ENCODE results near the gene SPATA2L.

Gene SPATA2L

DNA sequence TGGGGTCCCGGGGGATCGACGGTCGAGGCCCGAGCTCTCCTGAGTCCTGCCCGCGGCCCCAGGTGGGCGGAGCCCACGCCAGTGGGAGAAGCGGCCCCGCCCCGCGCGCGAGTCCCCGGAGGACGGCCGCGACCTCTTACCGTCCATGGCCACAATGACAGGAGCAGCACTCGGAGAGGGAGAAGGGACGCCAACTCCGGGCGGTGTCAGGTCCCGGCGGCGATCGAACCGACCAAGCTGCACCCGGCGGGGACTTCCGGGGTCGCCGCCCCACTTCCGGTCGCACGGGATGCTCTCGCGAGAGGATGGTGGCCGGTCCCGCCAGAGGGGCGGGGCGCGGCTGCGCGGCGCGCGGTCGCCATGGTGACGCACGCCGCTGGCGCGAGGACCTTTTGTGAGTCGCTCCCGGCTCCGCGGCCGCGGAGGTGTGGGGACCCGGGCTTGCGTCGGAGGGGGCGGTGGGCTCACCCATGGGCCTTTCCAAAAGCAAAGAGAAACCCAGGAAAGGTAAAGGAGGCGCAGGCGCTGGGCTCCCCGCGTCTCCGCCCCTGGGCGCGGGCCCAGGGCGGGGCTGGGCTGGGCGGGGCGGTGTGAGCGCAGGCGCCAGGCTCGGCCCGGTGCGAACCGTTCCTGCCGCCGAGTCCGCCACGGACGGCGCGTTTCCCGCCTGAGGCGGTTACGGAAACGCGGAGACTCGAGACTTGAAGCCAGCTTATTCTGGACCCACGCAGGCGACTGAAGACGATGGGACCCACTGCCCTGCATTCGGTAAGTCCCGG lies 43.9 kb downstream of the SPATA2L start, which contains the start of the genes CHMP1A and SPATA33:
TSS of gene CHMP1A (minus strand) at position 267 of the 779 bp plus-strand sequence. CDS start at position 147, 120 bp downstream.
TSS of gene SPATA33 (plus strand) at position 395 of the 779 bp plus-strand sequence. CDS start at position 471, 76 bp downstream.
- no peak within 1 kb of the TSS for H3K27ac ChIP-seq (ENCODE audit: low read length)
- no peaks in the 10 kb centered on the region for H3K27me3 ChIP-seq (ENCODE audit: control insufficient read depth, insufficient read depth, low read length)
- peak within 1 kb of the TSS; percentile 87 for H3K4me3 ChIP-seq (ENCODE audit: low read length)
- peaks cover 13% of the 10 kb centered on the region for H3K36me3 ChIP-seq (ENCODE audit: control insufficient read depth, low read depth, low read length)
- peak within 1 kb of the TSS; percentile 81 for H3K9ac ChIP-seq (ENCODE audit: low read length)
- no peaks in the 10 kb centered on the region for H3K9me3 ChIP-seq (ENCODE audit: control insufficient read depth, low read depth, low read length)
- H3K4me1 ChIP-seq (ENCODE audit: control insufficient read depth, low read depth, low read length), result peaks cover 5% of the 10 kb centered on the region

DNA sequence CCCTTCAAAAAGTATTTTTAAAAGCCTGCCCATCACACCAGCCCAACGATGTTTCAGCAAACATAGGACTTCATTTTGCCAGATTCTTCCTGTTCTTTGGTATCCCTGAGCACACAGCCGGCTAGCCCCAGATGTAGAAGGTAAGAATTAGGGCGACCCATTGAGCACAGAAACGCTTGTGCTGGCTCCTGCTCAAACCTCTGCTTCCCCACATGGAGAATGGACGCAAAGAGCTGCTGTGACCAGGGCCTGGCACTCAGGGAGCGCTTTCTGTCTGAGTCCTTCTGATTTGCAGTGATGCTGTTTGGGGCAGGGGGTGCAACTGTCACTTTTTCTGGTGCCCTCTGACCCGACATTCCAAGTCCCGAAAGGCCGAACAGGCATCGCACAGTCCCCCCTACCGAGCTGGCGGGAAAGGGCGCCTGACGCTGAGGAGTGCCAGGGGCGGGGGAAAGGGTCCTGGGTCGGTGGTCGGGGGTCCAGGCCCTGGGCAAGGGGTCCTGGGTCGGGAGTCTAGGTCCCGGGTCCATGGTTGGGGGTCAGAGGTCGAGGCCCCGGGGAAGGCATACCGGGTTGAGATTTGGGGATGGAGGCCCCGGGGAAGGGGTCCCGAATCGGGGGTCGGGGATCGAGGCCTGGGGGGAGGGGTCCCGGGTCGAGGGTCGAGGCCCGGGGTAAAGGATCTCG lies 44.9 kb downstream of the SPATA2L start:
- Histone ChIP-seq H3K9ac (ENCODE audit: low read length) (peak overlapping the region; percentile 81), H3K27ac (ENCODE audit: low read length) (no peak overlapping the region), H3K27me3 (ENCODE audit: control insufficient read depth, insufficient read depth, low read length) (no peaks in the 10 kb centered on the region), H3K9me3 (ENCODE audit: control insufficient read depth, low read depth, low read length) (no peaks in the 10 kb centered on the region), H3K4me3 (ENCODE audit: low read length) (peak overlapping the region; percentile 87), H3K36me3 (ENCODE audit: control insufficient read depth, low read depth, low read length) (peaks cover 12% of the 10 kb centered on the region), H3K4me1 (ENCODE audit: control insufficient read depth, low read depth, low read length) (peaks cover 5% of the 10 kb centered on the region)

DNA sequence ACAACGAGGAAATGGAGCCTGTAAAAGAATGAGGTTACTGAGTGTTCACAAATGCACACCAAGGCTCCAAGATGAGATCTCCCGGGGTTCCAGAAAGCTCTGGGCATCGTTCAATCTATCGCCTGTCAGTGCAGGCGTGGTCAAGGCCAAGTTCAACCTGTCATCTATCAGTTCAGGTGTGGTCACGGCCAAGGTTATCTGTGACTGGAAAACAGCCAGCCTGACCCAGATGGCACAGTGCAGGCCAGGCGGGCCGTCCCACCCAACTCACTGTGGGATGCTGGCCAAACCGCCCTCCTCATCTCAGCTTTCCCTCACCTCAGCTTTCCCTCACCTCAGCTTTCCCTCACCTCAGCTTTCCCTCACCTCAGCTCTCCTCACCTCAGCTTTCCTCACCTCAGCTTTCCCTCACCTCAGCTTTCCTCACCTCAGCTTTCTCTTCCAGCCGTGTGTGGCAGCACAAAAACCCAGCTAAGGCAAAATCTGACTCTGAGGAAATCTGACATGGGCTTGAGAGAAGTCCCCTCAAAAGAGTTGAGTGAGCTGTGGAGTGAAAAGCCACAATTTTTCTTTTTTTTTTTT lies 46.4 kb downstream of the SPATA2L start:
- Histone ChIP-seq H3K36me3 (ENCODE audit: control insufficient read depth, low read depth, low read length) (peaks cover 7% of the 10 kb centered on the region), H3K27ac (ENCODE audit: low read length) (no peak overlapping the region), H3K9ac (ENCODE audit: low read length) (no peak overlapping the region), H3K4me3 (ENCODE audit: low read length) (no peak overlapping the region), H3K27me3 (ENCODE audit: control insufficient read depth, insufficient read depth, low read length) (no peaks in the 10 kb centered on the region), H3K4me1 (ENCODE audit: control insufficient read depth, low read depth, low read length) (peaks cover 5% of the 10 kb centered on the region), H3K9me3 (ENCODE audit: control insufficient read depth, low read depth, low read length) (no peaks in the 10 kb centered on the region)

DNA sequence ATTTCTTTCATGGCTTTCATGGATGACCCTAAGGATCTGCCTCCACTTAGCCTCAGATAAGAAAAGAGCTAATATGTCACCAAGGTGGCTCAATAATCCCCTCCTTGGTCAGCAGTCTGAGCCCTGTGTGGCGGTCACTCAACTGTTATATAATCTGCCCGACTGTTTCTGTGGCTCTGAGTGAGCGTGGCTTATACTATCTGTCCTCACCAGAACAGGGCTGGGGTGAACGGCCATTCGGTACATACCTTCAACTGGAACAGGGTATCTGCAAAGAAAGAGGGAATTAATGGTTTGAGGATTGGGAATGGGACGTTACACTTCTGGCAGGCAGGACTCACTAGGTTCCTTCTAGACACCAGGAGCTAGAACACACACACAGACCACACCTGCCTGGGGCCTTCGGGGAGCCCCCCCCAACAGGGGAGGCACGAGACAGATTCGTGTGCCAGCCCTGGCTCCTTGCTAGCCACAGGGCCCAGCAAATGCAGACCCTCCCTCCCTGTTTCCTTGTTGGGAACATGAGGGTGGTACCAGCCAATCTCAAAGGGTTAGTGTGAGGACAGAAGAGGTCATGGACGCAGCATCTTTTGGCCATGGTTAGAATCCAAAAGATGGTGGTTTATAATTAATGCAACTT lies 47.7 kb downstream of the SPATA2L start:
- Histone ChIP-seq H3K9me3 (ENCODE audit: control insufficient read depth, low read depth, low read length) (no peaks in the 10 kb centered on the region), H3K36me3 (ENCODE audit: control insufficient read depth, low read depth, low read length) (peaks cover 4% of the 10 kb centered on the region), H3K27ac (ENCODE audit: low read length) (no peak overlapping the region), H3K4me1 (ENCODE audit: control insufficient read depth, low read depth, low read length) (peaks cover 5% of the 10 kb centered on the region), H3K4me3 (ENCODE audit: low read length) (no peak overlapping the region), H3K9ac (ENCODE audit: low read length) (no peak overlapping the region), H3K27me3 (ENCODE audit: control insufficient read depth, insufficient read depth, low read length) (no peaks in the 10 kb centered on the region)

DNA sequence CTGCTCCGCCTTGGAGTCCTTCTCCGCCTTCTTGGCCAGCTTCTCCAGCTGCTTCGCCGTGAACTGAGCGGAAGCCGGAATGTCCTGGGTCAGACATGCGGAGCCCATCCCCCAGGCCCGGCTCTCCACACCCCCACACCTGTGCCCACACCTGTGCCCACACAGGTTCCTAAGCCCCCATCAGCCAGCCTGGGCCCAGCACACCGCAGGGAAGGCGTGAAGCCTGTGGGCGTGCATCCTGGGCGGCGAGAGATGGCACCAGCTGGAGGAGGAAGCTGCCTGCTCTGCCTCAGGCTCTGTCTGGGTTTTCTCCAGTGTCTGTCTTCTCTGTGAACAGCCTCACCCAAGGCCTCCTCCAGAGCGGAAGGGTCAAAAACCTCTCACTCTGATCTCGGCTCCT lies 49.9 kb downstream of the SPATA2L start:
- no peaks in the 10 kb centered on the region for H3K27me3 ChIP-seq (ENCODE audit: control insufficient read depth, insufficient read depth, low read length)
- no peaks in the 10 kb centered on the region for H3K4me1 ChIP-seq (ENCODE audit: control insufficient read depth, low read depth, low read length)
- H3K36me3 ChIP-seq (ENCODE audit: control insufficient read depth, low read depth, low read length), result peaks cover 8% of the 10 kb centered on the region
- H3K9me3 ChIP-seq (ENCODE audit: control insufficient read depth, low read depth, low read length), result no peaks in the 10 kb centered on the region
- no peak overlapping the region for H3K27ac ChIP-seq (ENCODE audit: low read length)
- H3K4me3 ChIP-seq (ENCODE audit: low read length), result no peak overlapping the region
- H3K9ac ChIP-seq (ENCODE audit: low read length), result no peak overlapping the region

DNA sequence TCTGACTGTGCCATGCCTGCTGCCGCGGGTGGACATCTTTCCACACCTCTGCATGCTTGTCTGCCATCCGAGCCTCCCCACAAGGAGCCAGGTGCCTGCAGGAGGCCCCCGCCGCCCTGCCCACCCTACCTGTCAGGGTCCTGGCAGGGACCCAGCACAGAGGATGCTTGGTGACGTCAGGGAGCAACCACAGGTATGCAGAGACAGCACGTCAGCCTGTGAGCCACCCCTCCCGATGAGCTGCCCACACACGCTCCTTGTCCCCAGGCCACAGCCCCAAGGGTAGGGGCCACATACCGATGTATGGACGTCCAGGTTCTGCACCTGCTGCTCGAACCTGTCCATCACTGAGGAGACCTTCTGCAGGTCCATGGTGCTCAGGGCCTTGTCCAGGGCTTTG lies 54.6 kb downstream of the SPATA2L start:
- H3K27ac ChIP-seq (ENCODE audit: low read length), result no peak overlapping the region
- H3K4me1 ChIP-seq (ENCODE audit: control insufficient read depth, low read depth, low read length), result no peaks in the 10 kb centered on the region
- H3K9me3 ChIP-seq (ENCODE audit: control insufficient read depth, low read depth, low read length), result no peaks in the 10 kb centered on the region
- H3K27me3 ChIP-seq (ENCODE audit: control insufficient read depth, insufficient read depth, low read length), result no peaks in the 10 kb centered on the region
- H3K4me3 ChIP-seq (ENCODE audit: low read length), result no peak overlapping the region
- no peak overlapping the region for H3K9ac ChIP-seq (ENCODE audit: low read length)
- H3K36me3 ChIP-seq (ENCODE audit: control insufficient read depth, low read depth, low read length), result peaks cover 16% of the 10 kb centered on the region

All from iPS-18a (cell line).